ENCODE results near the gene GPX4. TPM values are rescaled to one million over a fixed set of nuclear protein-coding genes. Genes with fewer than 3 reads are reported as not detected.
A peak's percentile ranks its signal among the peaks of the same experiment; 100 is the strongest.

GPX4 gene
- total RNA-seq, 1 donor from 2014 or later: 920 TPM

DNA sequence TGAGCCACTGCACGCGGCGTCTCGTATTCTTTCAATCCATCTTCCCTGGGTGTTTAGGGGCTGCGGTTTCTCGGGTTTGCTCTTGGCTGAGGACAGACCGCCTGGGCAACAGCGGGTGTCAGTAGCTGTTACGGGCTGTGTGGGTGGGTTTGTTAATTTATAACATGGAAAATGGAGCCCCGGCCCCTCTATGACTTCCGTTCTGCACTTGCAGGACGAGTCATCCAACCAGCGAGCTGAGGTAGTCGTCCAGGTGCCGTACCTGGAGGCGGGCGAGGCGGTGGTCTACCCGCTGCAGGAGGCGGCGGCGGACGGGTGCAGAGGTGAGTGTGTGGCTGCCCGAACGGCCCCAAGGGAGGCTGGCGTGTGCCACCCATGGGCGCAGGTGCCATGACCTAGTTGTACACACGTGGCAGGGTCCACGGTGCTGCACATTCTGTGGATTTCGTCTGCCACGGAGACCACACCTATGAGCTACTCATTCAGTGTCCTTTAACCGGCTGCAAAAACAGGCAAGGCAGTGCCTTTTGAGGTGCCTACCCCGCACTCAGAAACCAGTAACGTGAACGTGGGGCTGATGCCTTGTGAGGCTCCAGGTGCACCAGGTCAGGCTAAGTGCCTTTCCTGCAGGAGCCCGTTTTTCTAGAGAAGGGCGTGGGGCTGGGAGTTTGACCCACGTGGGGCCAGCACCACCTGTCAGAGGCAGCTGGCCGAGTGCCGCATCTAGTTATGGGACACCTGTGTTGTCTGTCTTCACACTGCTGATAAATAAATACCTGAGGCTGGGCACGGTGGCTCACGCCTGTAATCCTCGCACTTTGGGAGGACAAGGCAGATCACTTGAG is 19.5 kb upstream of the GPX4 start:
- no peak for DNase-seq (ENCODE audit: low spot score)

DNA sequence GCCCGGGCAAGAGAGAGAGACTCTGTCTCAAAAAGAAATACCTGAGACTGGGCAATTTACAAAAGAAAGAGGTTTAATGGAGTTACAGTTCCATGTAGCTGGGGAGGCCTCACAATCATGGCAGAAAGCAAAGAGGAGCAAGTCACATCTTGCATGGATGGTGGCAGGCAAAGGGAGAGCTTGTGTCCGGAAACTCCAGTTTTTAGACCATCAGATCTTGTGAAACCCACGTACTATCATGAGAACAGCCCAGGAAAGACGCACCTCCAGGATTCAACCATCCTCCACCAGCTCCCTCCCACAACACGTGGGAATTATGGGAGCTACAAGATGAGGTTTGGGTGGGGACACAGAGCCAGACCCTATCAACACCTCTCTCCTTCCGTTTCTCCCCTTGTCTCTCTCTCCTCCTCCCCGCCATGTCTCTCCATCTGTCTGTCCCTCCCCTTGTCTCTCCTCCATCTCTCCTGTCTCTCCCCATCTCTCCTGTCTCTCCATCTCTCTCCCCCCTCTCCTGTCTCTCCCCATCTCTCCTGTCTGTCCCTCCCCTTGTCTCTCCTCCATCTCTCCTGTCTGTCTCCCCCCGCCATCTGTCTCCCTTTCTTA is 18.6 kb upstream of the GPX4 start:
- no peak for DNase-seq (ENCODE audit: low spot score)

- DNase-seq (ENCODE audit: low spot score): no peak
These were observed 17.9 kb upstream of the GPX4 start for GRCh38 chr19:1085676-1086442.

DNA sequence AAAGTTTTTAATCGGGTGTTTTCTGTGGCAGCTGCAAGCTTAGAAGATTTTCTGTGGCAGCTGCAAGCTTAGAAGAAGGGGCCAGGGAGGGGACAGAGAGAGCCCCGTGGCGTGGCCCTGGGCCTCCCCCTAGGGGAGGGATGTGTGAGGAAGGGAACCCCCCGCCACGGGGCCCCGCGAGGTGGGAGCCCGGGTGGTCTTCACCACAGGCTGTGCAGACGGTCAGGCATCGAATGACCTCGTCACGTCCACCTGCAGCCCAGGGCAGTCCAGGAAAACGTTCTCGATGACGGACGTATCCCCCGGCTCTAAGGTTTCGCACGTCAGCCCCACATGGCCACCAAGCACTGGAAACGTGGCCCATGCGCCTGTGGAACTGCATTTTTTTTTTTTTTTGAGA is 17.2 kb upstream of the GPX4 start:
- no peak for DNase-seq (ENCODE audit: low spot score)

- DNase-seq (ENCODE audit: low spot score): no peak
These were observed 15.9 kb upstream of the GPX4 start for GRCh38 chr19:1087813-1088415.

DNA sequence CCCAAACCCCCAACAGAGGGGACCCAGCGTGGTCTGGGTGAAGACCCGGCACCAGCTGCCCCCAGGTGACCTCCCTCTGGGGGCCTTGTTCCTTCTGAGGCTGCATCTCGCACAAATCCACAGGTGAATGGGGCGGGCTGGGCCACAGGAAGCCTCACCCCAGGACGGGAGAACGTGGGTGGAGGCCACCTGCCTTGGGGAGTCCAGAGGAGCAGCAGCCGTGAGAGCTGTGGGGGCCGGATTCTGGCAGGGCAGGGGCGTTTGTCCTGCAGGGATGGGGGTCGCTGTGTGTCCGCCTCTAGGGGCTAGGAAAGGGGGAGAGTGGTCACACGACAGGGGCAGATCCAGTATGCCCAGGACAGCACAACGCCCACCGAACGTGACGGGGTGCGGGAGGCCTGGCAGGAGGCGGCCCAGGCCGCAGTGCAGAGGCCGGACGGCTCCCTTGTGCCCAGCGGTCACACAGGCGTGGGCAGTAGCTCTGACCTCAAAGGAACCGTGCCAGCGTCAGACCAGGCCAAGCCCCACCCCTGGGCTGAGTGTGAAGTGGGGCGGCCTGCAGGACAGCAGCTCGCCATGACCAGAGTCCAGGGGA is 15.3 kb upstream of the GPX4 start:
- DNase-seq (ENCODE audit: low spot score): no peak

DNA sequence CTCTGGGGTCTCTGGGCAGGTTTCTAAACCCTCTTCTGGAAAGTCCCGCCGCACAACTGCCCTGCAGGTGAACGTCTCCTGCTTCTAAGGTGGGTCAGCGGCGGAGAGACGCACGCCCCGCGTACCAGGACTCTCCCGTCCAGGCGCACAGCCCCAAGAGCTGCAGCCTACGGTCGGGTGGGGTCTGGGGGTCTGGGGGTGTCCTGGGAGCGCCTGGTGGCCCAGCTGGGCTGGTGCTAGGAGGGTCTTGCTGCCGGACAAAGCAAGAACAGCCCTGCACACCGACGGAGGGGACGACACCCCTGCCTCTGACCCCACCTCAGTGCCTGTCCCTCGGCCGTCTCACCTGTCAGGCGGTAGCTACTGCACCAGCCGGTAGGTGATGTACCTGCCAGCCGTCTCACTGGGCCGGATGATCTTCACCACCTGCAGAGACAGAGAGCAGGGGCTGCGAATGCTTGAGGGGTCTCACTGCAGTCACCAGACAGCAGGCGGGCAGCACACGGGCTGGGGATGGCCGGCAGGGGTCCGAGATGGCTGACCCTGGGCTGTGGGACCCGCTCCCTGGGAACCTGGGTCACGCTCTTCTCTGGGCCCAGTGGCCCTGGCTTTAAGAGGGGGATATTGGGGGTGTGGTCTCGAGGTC is 14.5 kb upstream of the GPX4 start:
- no peak for DNase-seq (ENCODE audit: low spot score)

- DNase-seq (ENCODE audit: low spot score): no peak
These were observed 13.9 kb upstream of the GPX4 start for GRCh38 chr19:1089891-1090290.

GRCh38 chr19:1090731-1091543 is 12.9 kb upstream of the GPX4 start:
- no peak for DNase-seq (ENCODE audit: low spot score)

DNA sequence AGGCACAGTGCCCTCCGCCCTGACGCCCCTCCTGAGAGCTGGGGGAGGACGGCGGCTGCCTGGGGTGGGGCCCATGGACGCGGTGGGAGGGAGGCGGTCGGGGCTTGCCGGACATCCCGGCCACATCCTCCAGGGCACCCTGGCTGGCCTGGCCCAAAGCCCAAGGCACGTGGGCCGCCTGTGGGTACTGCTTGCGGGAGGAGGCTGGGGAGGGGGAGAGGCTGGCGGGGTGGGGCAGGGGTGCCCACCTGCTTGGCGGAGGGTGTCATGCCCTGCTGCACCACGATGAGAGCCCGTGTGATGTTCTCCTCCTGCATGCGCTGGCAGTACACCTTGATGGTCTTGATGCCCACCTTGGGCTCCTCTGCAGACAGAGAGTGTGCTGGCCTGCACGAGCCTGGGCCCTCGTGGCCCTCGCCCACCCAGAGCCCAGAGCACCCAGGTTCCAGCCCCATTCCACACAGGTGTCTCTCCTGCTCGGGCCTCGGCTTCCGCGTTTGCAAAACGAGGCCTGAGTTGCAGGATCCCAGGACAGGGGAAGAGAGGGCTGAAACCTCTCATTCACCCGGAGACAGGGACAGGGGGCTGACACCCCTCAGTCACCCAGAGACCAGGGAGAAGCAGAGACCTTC is 12.1 kb upstream of the GPX4 start:
- no peak for DNase-seq (ENCODE audit: low spot score)

DNA sequence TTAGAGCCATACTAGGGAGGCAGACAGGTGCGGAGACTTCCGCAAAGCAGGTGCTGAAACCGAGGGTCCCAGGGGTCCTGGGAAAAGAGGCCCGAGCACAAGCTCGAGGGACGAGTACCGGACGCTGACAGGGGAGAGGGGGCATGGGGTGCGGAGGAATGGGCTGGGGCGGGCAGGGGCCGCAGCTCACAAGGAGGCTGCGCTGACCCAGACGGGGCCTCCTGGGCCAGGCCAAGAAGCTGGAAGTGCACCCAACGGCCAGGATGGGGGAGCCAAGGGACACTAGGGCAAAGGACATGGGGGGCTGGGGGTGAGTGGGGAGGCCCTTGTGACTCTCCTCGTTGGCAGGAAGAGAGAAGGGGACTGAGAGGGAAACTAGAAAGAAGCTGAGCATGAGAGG is 10.5 kb upstream of the GPX4 start:
- DNase-seq (ENCODE audit: low spot score): no peak

DNA sequence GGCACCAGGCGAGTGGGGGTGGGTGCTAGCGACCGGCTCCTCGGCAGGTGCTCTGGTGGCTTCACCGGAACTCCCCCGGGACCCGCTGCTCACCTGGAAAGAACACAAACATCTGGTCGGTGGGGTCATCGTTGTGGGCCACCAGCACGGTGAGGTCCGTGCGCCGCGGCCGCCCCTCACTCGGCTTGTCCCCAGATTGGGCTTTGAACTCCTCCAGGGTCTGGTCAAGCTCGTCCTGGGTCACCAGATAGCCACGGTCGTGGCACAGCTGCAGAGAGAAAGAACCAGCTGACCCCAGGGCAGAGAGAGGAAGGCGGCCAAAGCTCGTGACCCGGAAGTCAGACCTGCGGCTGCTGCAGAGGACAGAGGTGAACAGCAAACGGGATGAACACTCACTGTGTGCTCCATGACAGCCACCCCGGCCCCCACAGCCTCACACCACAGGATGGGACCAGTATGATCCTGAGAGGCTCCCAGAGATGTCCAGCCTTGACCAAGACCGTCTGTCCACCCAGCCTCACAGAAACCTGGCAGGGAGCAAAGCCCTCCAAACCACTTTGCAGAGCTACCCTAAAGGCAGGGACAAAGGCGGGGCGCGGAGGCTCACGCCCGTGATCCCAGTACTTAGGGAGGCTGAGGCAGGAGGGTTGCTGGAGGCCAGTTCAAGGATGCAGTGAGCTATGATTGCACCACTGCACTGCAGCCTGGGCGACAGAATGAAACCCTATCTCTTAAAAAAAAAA is 9.8 kb upstream of the GPX4 start:
- DNase-seq (ENCODE audit: low spot score): no peak

GRCh38 chr19:1094655-1094977 is 9.2 kb upstream of the GPX4 start:
- DNase-seq (ENCODE audit: low spot score): no peak

DNA sequence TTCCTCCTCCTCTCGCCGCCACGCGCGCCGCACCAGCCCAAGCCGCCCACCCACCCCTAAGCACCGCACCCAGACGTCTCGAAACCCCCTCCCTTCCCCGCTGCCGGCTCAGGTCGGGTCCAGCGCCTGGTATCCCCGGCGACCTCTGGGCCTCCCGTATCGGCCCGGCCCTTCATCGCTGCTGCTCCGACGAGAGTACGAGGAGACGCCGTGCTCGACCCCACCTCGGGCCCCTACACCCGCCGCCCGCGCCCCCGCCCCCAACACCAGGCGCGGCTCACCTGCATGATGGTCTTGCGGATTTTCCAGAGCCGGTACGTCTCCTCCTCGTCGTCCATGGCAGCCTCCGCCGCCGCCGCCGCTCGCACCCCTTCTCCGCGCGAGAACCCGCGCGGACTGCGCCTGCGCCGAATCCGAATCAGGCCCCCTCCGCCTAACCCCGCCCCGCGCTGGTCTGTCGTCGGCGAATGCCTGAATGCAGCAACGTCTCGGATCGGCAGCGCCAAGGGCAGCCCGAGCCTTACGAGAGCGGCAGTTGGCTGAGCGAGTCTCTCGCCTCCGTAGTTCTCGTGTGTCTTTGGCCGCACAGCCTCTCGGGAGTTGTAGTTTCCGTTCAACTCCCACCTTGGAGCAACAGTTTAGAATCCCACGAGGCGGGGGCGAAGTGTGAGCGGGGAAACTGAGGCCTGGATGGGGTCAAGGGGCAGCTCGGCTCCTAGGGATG is 8.7 kb upstream of the GPX4 start, which contains the start of gene POLR2E:
Gene POLR2E (minus strand): TSS at position 398 of the 724 bp plus-strand sequence. CDS start 60 bp downstream, at position 338.
- peak; percentile 99 for DNase-seq (ENCODE audit: low spot score)

- no peak for DNase-seq (ENCODE audit: low spot score)
These were observed 6.0 kb upstream of the GPX4 start for GRCh38 chr19:1097810-1098176.

DNA sequence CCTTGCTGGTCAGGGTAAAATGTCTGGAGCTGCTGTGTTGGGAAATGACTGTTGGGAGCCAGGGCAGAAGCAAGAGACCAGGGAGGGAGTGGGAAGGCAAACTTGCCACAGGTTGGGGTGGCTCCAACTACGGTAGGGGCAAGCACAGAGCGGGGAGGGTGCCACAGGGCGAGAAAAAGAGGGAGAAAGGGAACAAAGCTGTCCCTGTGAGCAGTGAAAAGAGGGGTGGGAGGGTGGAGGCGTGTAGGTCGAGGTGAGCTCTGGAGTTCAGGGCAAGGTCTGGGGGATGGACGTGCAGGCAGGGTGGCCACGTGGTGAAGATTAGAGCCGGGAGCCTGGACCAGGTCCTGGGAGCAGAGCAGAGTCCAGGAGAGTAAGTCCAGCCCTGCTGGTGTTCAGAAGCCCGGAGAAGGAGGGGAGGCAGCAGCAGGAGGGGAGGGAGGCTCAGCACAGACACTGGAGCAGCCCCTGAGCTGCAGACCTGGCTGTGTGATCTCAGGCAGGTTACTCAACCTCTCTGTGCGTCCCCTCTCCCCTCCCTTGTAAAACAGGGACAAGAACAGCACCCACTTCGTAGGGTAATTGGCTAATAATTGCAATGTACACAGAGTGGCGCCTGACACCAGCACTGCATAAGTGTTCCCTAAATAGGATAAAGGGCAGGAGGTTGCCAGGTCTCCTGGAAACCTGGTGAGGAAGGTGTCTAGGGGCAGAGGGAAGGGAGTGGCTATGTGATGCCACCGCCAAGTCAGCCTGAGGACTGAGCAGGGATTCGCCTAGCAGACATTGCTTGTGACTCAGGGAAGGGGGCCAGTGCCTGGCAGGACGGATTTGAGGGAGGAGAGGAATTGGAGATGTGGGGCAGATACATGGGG is 5.4 kb upstream of the GPX4 start:
- DNase-seq (ENCODE audit: low spot score): no peak

- no peak for DNase-seq (ENCODE audit: low spot score)
These were observed 2.5 kb upstream of the GPX4 start for GRCh38 chr19:1101337-1101698.
